ENCODE results near the gene MYOG.

DNA sequence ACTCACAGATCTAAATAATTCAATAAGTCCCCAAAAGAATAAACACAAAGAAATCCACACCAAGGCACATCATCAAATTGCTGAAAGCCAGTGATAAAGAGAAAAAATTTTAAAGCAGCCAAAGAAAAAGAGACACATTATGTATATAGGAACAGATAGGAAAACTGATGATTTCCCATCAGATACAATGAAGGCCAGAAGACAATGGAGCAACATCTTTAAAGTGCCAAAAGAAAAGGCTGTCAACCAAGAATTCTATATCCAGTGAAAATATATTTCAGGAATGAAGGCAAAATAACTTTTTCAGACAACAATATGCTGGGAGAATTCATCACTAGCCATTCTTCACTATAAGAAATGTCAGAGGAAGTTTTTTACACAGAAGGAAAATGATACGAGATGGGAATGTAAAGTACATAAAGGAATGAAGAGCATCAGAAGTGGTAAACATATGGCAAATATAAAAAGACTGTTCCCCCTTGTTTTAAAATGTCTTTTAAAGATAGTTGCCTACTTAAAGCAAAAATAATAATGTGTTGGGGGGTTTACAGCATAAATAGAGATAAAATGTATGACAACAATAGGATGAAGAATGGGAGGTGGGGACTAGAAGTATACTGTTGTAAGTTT is 9.4 kb upstream of the MYOG start:
- TF ChIP-seq, protein P1, sequence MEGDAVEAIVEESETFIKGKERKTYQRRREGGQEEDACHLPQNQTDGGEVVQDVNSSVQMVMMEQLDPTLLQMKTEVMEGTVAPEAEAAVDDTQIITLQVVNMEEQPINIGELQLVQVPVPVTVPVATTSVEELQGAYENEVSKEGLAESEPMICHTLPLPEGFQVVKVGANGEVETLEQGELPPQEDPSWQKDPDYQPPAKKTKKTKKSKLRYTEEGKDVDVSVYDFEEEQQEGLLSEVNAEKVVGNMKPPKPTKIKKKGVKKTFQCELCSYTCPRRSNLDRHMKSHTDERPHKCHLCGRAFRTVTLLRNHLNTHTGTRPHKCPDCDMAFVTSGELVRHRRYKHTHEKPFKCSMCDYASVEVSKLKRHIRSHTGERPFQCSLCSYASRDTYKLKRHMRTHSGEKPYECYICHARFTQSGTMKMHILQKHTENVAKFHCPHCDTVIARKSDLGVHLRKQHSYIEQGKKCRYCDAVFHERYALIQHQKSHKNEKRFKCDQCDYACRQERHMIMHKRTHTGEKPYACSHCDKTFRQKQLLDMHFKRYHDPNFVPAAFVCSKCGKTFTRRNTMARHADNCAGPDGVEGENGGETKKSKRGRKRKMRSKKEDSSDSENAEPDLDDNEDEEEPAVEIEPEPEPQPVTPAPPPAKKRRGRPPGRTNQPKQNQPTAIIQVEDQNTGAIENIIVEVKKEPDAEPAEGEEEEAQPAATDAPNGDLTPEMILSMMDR (IDR thresholded peaks at IDR 0.05 in 8 of 11, conservative IDR thresholded peaks at IDR 0.05 in 3 of 11), result no peak
- no peak for TF ChIP-seq POLR2AphosphoS5 (IDR thresholded peaks at IDR 0.05)

All from spleen (tissue), 7 donors.